Right atrium auricular region (tissue), 2 donors: ENCODE results near the gene ENC1. TPM values are rescaled to one million over a fixed set of nuclear protein-coding genes. Genes with fewer than 3 reads are reported as not detected.

Experiments used
- DNase-seq: peaks from one replicate; pipeline ENCODE4 v3.0.0-alpha.2; 2019; ENCODE audit warnings: low spot score
- H3K27ac ChIP-seq, 2 donors: fragments of 200-600 bp; sonication (generic); 1 replicate in 1 of 2; 2 replicates in 1 of 2; pipeline ENCODE4 v1.5.1; 2016 to 2019
- H3K27me3 ChIP-seq, 2 donors: fragments of 200-600 bp; sonication (generic); one replicate each; pipeline versions ENCODE4 v1.5.1 to v1.6.0; 2017 to 2019
- H3K36me3 ChIP-seq: fragments of 200-600 bp; sonication (generic); one replicate; pipeline ENCODE4 v1.5.1; 2016
- H3K4me1 ChIP-seq, 2 donors: fragments of 200-600 bp; sonication (generic); one replicate each; pipeline versions ENCODE4 v1.5.1 to v1.6.0; 2017 to 2019
- H3K4me3 ChIP-seq, 2 donors: fragments of 200-600 bp; sonication (generic); 1 replicate in 1 of 2; 2 replicates in 1 of 2; pipeline ENCODE4 v1.5.1; 2017 to 2019; ENCODE audit warnings: mild to moderate bottlenecking in 1 of 2, moderate library complexity in 1 of 2
- H3K9me3 ChIP-seq, 2 donors: fragments of 200-600 bp; sonication (generic); one replicate each; pipeline ENCODE4 v1.5.1; 2019
- CTCF ChIP-seq, 2 donors: fragments of 200-600 bp; sonication (generic); IDR thresholded peaks; one replicate each; pipeline ENCODE4 v1.5.1; 2019; ENCODE audit warnings: antibody characterized with exemption in 2 of 2
- total RNA-seq, 2 donors: library from RNA; depleted of rRNA; stranded (reverse); fragments of >200 nt; gene quantifications; one replicate each; pipeline ENCODE4 v1.1.0, GENCODE V29; 2016

Gene ENC1
- total RNA-seq, 2 donors from 2014 or later: 5.0 to 18.5 TPM

GRCh38 chr5:74623006-74623611, 17.4 kb downstream of the ENC1 start:
- H3K9me3 ChIP-seq: no peaks in the 10 kb centered on the region
- no peak overlapping the region for H3K4me3 ChIP-seq
- H3K36me3 ChIP-seq: no peaks in the 10 kb centered on the region
- H3K27me3 ChIP-seq: no peaks in the 10 kb centered on the region
- TF ChIP-seq CTCF (IDR thresholded peaks at IDR 0.05): no peak
- no peaks in the 10 kb centered on the region for H3K4me1 ChIP-seq
- H3K27ac ChIP-seq: no peak overlapping the region
- no peak for DNase-seq

GRCh38 chr5:74622122-74622521, 18.4 kb downstream of the ENC1 start:
- H3K27ac ChIP-seq: no peak overlapping the region
- H3K4me1 ChIP-seq: no peaks in the 10 kb centered on the region
- TF ChIP-seq CTCF (IDR thresholded peaks at IDR 0.05): no peak
- no peaks in the 10 kb centered on the region for H3K9me3 ChIP-seq
- no peaks in the 10 kb centered on the region for H3K27me3 ChIP-seq
- DNase-seq: no peak
- H3K36me3 ChIP-seq: no peaks in the 10 kb centered on the region
- H3K4me3 ChIP-seq: no peak overlapping the region

GRCh38 chr5:74621492-74621891, 19.0 kb downstream of the ENC1 start:
- Histone ChIP-seq H3K27ac (no peak overlapping the region), H3K36me3 (no peaks in the 10 kb centered on the region), H3K27me3 (no peaks in the 10 kb centered on the region), H3K9me3 (no peaks in the 10 kb centered on the region), H3K4me1 (no peaks in the 10 kb centered on the region), H3K4me3 (no peak overlapping the region)
- no peak for DNase-seq
- no peak for TF ChIP-seq CTCF (IDR thresholded peaks at IDR 0.05)

GRCh38 chr5:74619308-74619707, 21.2 kb downstream of the ENC1 start:
- Histone ChIP-seq H3K27ac (no peak overlapping the region), H3K4me1 (no peaks in the 10 kb centered on the region), H3K27me3 (no peaks in the 10 kb centered on the region), H3K9me3 (no peaks in the 10 kb centered on the region), H3K4me3 (no peak overlapping the region), H3K36me3 (no peaks in the 10 kb centered on the region)
- no peak for TF ChIP-seq CTCF (IDR thresholded peaks at IDR 0.05)
- no peak for DNase-seq

GRCh38 chr5:74618106-74618505, 22.4 kb downstream of the ENC1 start:
- TF ChIP-seq CTCF (IDR thresholded peaks at IDR 0.05): no peak
- no peaks in the 10 kb centered on the region for H3K4me1 ChIP-seq
- DNase-seq: no peak
- H3K4me3 ChIP-seq: no peak overlapping the region
- H3K36me3 ChIP-seq: no peaks in the 10 kb centered on the region
- no peaks in the 10 kb centered on the region for H3K9me3 ChIP-seq
- no peak overlapping the region for H3K27ac ChIP-seq
- no peaks in the 10 kb centered on the region for H3K27me3 ChIP-seq

- TF ChIP-seq CTCF (IDR thresholded peaks at IDR 0.05): no peak
- Histone ChIP-seq H3K27ac (no peak overlapping the region), H3K9me3 (no peaks in the 10 kb centered on the region), H3K36me3 (no peaks in the 10 kb centered on the region), H3K27me3 (no peaks in the 10 kb centered on the region), H3K4me1 (no peaks in the 10 kb centered on the region), H3K4me3 (no peak overlapping the region)
- no peak for DNase-seq
Observed at GRCh38 chr5:74617202-74617601, 23.3 kb downstream of the ENC1 start.
